Thyroid gland (tissue), 4 donors: Measurements from ENCODE around the gene SP5. TPM values are rescaled to one million over a fixed set of nuclear protein-coding genes. Genes with fewer than 3 reads are reported as not detected.

Source experiments
- DNase-seq, 2 donors: peaks; one replicate each; pipeline ENCODE4 v3.0.0-alpha.2; 2019
- H3K27ac ChIP-seq, 3 donors: fragments of 200-600 bp; sonication (generic); 1 replicate in 2 of 3; 2 replicates in 1 of 3; pipeline ENCODE4 v1.5.1; 2016 to 2019; ENCODE audit warnings: mild to moderate bottlenecking in 1 of 3, moderate library complexity in 1 of 3
- H3K27me3 ChIP-seq: fragments of 200-600 bp; sonication (generic); one replicate; pipeline ENCODE4 v1.5.1; 2019
- H3K36me3 ChIP-seq, 2 donors: fragments of 200-600 bp; sonication (generic); one replicate each; pipeline ENCODE4 v1.5.1; 2016 to 2019
- H3K4me1 ChIP-seq, 2 donors: fragments of 200-600 bp; sonication (generic); one replicate each; pipeline ENCODE4 v1.5.1; 2017 to 2019
- H3K4me3 ChIP-seq, 3 donors: fragments of 200-600 bp; sonication (generic); replicated peaks in 1 of 3; 1 replicate in 2 of 3; 2 replicates in 1 of 3; pipeline ENCODE4 v1.5.1; 2016; ENCODE audit warnings: mild to moderate bottlenecking in 1 of 3
- H3K9me3 ChIP-seq: fragments of 200-600 bp; sonication (generic); one replicate; pipeline ENCODE4 v1.5.1; 2017
- CTCF ChIP-seq, 6 experiments: fragments of 200-600 bp in 3 of 6; fragments of 450-650 bp in 3 of 6; sonication (generic) in 3 of 6; IDR thresholded peaks; one replicate each; pipeline ENCODE4 v1.5.1; 2016 to 2019; ENCODE audit warnings: antibody characterized with exemption in 6 of 6, mild to moderate bottlenecking in 2 of 6, inconsistent platforms in 1 of 6, moderate library complexity in 1 of 6
- POLR2A ChIP-seq, 2 donors: fragments of 450-650 bp; IDR thresholded peaks; one replicate each; pipeline ENCODE4 v1.6.1; 2017; ENCODE audit warnings: antibody characterized with exemption in 2 of 2, mild to moderate bottlenecking in 2 of 2, moderate library complexity in 1 of 2
- WGBS, 2 donors: methylation state at CpG; one replicate each; pipeline ENCODE4 v1.1.5; 2017; 5-methylcytosine and 5-hydroxymethylcytosine counted together
- intact Hi-C: fragments of 100-400 bp; cut with DNase I; formaldehyde crosslinking; loops from one replicate; pipeline ENCODE4 v1.15.1; 2023
- total RNA-seq, 4 donors: library from RNA; depleted of rRNA; stranded (reverse); fragments of >200 nt; gene quantifications; one replicate each; pipeline ENCODE4 v1.2.3, GENCODE V29; 2016

Gene SP5
- total RNA-seq, 4 donors from 2014 or later, result 0.56 TPM; not detected in 3

- Histone ChIP-seq H3K9me3 (no peaks in the 10 kb centered on the region), H3K27me3 (no peaks in the 10 kb centered on the region), H3K36me3 (no peaks in the 10 kb centered on the region), H3K27ac (no peak overlapping the region), H3K4me1 (no peaks in the 10 kb centered on the region), H3K4me3 (no peak overlapping the region)
- TF ChIP-seq POLR2A (IDR thresholded peaks at IDR 0.05), result no peak
- no peak for TF ChIP-seq CTCF (IDR thresholded peaks at IDR 0.05)
- no peak for DNase-seq
- intact Hi-C loops, result no loop called here
- WGBS, 2 donors, result 72 to 74% methylated on average over 4 of the region's 4 CpGs
Measured at GRCh38 chr2:170701011-170701410, 14.1 kb upstream of the SP5 start.

GRCh38 chr2:170703776-170704476 lies 11.2 kb upstream of the SP5 start:
- intact Hi-C loops, result no loop called here
- Histone ChIP-seq H3K4me1 (no peaks in the 10 kb centered on the region), H3K27ac (no peak overlapping the region), H3K4me3 (no peak overlapping the region), H3K36me3 (no peaks in the 10 kb centered on the region), H3K9me3 (no peaks in the 10 kb centered on the region), H3K27me3 (no peaks in the 10 kb centered on the region)
- WGBS, 2 donors, result 81 to 94% methylated on average over 4 of the region's 4 CpGs
- DNase-seq, result no peak
- TF ChIP-seq POLR2A (IDR thresholded peaks at IDR 0.05) (no peak), CTCF (IDR thresholded peaks at IDR 0.05) (no peak)

GRCh38 chr2:170707821-170708795 lies 7.0 kb upstream of the SP5 start:
- TF ChIP-seq CTCF (IDR thresholded peaks at IDR 0.05), result no peak
- TF ChIP-seq POLR2A (IDR thresholded peaks at IDR 0.05), result no peak
- Histone ChIP-seq H3K27me3 (no peaks in the 10 kb centered on the region), H3K4me1 (peaks cover 0 to 10% of the 10 kb centered on the region in 2 donors), H3K27ac (no peak overlapping the region), H3K9me3 (no peaks in the 10 kb centered on the region), H3K4me3 (no peak overlapping the region), H3K36me3 (no peaks in the 10 kb centered on the region)
- no peak for DNase-seq
- intact Hi-C loops, result no loop called here
- 32 to 43% methylated on average over 16 of the region's 16 CpGs for WGBS, 2 donors

- H3K4me3 ChIP-seq, result no peak overlapping the region
- intact Hi-C loops, result no loop called here
- H3K27ac ChIP-seq, result no peak overlapping the region
- peaks cover 5 to 29% of the 10 kb centered on the region in 2 donors for H3K4me1 ChIP-seq
- no peaks in the 10 kb centered on the region for H3K36me3 ChIP-seq
- TF ChIP-seq POLR2A (IDR thresholded peaks at IDR 0.05) (no peak), CTCF (IDR thresholded peaks at IDR 0.05) (no peak)
- H3K9me3 ChIP-seq, result no peaks in the 10 kb centered on the region
- no peak for DNase-seq
- 63 to 70% methylated on average over 1 of the region's 1 CpG for WGBS, 2 donors
- H3K27me3 ChIP-seq, result peaks cover 8% of the 10 kb centered on the region
Measured at GRCh38 chr2:170710609-170710979, 4.5 kb upstream of the SP5 start.
